ENCODE results near the gene ATP6V0A1. TPM values are rescaled to one million over a fixed set of nuclear protein-coding genes. Genes with fewer than 3 reads are reported as not detected.
A peak's percentile ranks its signal among the peaks of the same experiment; 100 is the strongest.

The ATP6V0A1 gene
- total and polyA plus RNA-seq, 2 donors (not counting 3 experiments of a cell fraction or from before 2014, with no cell fraction given) = 37.3 to 49.2 TPM

DNA sequence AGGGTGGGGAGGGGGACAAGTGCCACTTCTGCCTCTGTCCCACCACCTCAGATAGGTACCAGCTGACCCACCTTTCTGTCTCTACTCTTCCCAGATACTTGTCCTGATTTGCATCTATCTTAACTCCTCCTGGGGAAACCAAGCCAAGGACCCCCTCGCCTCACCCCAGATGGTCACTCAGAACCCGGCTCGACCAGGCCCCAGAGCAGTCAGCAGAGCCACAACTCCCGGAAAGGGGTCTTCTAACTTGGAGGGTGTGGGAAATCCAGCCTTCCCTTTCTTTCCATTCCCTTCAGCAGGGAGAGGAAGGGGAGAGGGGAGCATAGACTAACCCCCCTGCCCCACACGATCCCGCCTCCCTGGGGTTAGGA lies 37.6 kb upstream of the ATP6V0A1 start:
- Histone ChIP-seq H3K79me2 (ENCODE audit: control insufficient read depth, insufficient read depth, low read length) (peaks cover 70% of the 10 kb centered on the region), H3K9ac (replicated peaks; ENCODE audit: extremely low read depth, insufficient read depth, low read length) (peak overlapping the region; percentile 86), H4K20me1 (replicated peaks; ENCODE audit: control insufficient read depth, extremely low read depth, insufficient read depth, low read length) (no peaks in the 10 kb centered on the region), H3K27ac (ENCODE audit: insufficient read depth, low read depth, low read length) (peak overlapping the region; percentile 80), H2AFZ (ENCODE audit: low read depth, low read length) (no peak overlapping the region), H3K4me2 (ENCODE audit: insufficient read depth, low read length) (peak overlapping the region; percentile 91), H3K9me3 (replicated peaks; ENCODE audit: control insufficient read depth, insufficient read depth, low read length) (no peaks in the 10 kb centered on the region), H3K4me1 (ENCODE audit: control insufficient read depth, extremely low read depth, insufficient read depth, low read length) (peaks cover 43% of the 10 kb centered on the region), H3K36me3 (ENCODE audit: control insufficient read depth in 2 of 2, extremely low read depth in 1 of 2, insufficient read depth in 2 of 2, low read length in 2 of 2) (no peaks in the 10 kb centered on the region), H3K27me3 (ENCODE audit: control insufficient read depth in 2 of 2, insufficient read depth in 2 of 2, low read length in 2 of 2) (no peaks in the 10 kb centered on the region), H3K4me3 (replicated peaks in 1 of 3; ENCODE audit: insufficient read depth in 1 of 3, low read depth in 1 of 3, low read length in 3 of 3) (peak overlapping the region; percentile 67 to 84 (median 79)), H3K9me1 (replicated peaks; ENCODE audit: control insufficient read depth, extremely low read depth, insufficient read depth, low read length) (no peaks in the 10 kb centered on the region)
- TF ChIP-seq JUN (IDR thresholded peaks at IDR 0.05; ENCODE audit: borderline replicate concordance, insufficient read depth, insufficient read length, low read depth) (no peak), FOS (IDR thresholded peaks at IDR 0.05; ENCODE audit: borderline replicate concordance, insufficient read depth, low read length) (no peak), MYC (IDR thresholded peaks at IDR 0.05; ENCODE audit: low read depth, low read length) (no peak), GATA2 (IDR thresholded peaks at IDR 0.05; ENCODE audit: insufficient read depth, insufficient read length, low read depth, low read length) (no peak), POLR2A (IDR thresholded peaks at IDR 0.05; ENCODE audit: low read depth, low read length) (no peak), EZH2 (IDR thresholded peaks at IDR 0.05; ENCODE audit: borderline replicate concordance, low read depth, low read length, severe bottlenecking) (no peak)
- dilution Hi-C loops (cut with MboI; ENCODE audit: extremely low pct_ligation_motif_present, low sequenced_read_pairs) = no loop called here
- DNase-seq (ENCODE audit: low read depth, low spot score) (no peak), FAIRE-seq (no peak)
- intact Hi-C loops (cut with micrococcal nuclease) = loop anchor here (1.0 kb wide), 1 partner anchor 101 kb away; no protein-coding TSS in a partner anchor
- POLR2A ChIA-PET = interaction anchor here (0.6 to 4.8 kb wide), 3 partner anchors 9 to 98 kb away, joined by 5 to 71 read pairs (median 10); no protein-coding TSS in a partner anchor
- no TSS peak for BruUV-seq (replicated peaks)
- CTCF ChIA-PET = interaction anchor here (1.0 to 6.9 kb wide), 7 partner anchors 13 to 108 kb away, joined by 3 to 73 read pairs (median 8); partner anchors contain the start of gene STAT3

Measured in endothelial cell of umbilical vein (primary cell).